Epithelial cell of proximal tubule (primary cell): ENCODE results near the gene CANT1. TPM values are rescaled to one million over a fixed set of nuclear protein-coding genes. Genes with fewer than 3 reads are reported as not detected.

Experiments used
- DNase-seq: peaks from one replicate; pipeline ENCODE4 v3.0.0-alpha.2; 2011; ENCODE audit warnings: low read depth
- H3K4me3 ChIP-seq: 2 replicates; pipeline ENCODE4 v1.5.1; 2011; ENCODE audit warnings: low read depth, mild to moderate bottlenecking, low read length
- total RNA-seq: library from RNA; depleted of rRNA; stranded (reverse); fragments of >200 nt; gene quantifications from 2 replicates; pipeline ENCODE4 v1.2.3, GENCODE V29; 2015
- TF ChIP-seq, protein P1 (sequence below): conservative IDR thresholded peaks from 2 replicates; pipeline ENCODE4 v1.5.1; 2012; ENCODE audit warnings: low read depth, mild to moderate bottlenecking, low read length

CANT1 gene
- total RNA-seq, 1 donor from 2014 or later = 60.3 TPM

DNA sequence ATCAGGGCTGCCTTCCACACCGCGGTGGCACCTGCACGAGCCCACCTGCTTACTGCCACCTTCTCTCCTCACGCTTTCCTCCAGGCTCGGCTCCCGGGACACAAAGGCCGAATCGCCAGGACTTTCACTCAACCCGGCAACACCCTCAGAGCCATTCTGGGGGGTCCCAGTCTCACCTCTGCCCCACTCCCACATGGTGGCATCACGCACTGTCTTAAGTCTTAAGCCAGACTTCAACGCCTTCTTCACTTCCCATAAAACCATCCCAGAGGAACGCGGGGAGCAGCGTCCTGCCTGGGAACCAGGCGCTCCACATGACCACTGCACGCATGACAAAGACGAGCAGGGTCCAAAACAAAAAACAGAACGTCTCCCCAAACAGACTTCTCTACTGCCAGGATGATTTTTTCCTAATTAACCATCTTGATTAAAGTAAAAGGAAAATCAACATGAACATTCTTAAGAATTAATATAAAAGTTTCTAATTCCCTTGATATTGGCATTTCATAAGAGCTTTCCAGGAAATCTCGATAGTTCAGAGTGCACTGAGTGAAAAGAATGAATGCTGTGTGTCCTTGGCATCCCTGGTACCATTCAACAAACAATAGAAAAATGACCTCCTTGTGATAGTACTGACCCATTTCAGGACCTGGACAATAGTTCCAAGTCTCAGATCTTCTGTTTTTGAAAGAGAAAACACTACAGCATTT, 2.6 kb downstream of the CANT1 start:
- no peak for DNase-seq
- TF ChIP-seq, protein P1, sequence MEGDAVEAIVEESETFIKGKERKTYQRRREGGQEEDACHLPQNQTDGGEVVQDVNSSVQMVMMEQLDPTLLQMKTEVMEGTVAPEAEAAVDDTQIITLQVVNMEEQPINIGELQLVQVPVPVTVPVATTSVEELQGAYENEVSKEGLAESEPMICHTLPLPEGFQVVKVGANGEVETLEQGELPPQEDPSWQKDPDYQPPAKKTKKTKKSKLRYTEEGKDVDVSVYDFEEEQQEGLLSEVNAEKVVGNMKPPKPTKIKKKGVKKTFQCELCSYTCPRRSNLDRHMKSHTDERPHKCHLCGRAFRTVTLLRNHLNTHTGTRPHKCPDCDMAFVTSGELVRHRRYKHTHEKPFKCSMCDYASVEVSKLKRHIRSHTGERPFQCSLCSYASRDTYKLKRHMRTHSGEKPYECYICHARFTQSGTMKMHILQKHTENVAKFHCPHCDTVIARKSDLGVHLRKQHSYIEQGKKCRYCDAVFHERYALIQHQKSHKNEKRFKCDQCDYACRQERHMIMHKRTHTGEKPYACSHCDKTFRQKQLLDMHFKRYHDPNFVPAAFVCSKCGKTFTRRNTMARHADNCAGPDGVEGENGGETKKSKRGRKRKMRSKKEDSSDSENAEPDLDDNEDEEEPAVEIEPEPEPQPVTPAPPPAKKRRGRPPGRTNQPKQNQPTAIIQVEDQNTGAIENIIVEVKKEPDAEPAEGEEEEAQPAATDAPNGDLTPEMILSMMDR = no peak
- H3K4me3 ChIP-seq = no peak overlapping the region

DNA sequence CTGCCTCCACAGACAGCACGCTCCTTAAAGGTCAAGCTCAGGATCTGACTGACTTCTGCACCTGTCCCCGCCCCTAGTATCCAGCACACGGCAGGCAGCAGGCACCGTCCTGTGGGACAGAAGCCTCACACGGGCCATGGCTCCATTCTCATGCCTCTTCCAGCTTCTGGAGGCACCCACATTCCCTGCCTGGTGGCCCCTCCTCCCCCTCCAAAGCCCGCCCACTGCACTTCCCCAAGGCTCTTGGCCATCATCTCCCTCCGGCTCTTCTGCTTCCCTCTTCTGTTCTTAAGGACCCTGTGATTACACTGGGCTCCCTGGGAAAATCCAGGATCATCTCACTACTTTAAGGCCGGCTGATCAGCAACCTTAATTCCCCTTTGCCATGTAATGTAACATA, 3.5 kb downstream of the CANT1 start:
- TF ChIP-seq, protein P1 = no peak
- no peak overlapping the region for H3K4me3 ChIP-seq
- DNase-seq = no peak

DNA sequence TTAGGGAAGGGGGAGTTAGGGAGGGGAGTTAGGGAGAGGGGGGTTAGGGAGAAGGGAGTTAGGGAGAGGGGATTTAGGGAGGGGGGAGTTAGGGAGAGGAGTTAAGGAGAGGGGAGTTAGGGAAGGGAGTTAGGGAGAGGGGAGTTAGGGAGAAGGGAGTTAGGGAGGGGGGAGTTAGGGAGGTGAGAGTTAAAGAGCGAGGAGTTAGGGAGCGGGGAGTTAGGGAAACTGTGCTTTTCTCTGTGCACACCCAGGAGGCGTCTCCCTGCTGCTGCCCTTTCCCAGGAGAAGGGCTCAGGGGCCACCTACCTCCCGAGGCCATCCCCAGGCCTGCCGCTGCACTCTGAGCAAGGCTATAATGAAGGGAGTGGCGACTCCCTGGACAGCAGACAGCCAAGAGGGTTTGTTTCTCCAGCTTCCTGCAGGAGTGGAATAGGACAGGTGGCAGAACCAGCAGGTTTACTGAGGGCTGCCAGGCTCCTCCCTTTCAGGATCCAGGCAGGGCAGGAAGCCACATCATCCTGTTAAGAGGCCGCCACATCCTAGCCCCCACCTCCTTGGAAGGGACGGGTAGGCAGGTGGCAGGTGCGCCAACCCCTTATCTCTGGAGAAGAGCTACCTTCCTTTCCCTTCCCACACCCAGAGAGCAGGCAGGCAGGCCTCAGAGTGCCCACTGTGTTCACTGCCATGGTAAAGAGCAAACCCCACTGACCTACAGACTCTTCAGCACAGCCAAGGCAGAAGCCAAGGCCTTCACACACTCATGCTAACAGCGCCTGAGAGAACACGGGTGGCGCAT, 4.3 kb downstream of the CANT1 start:
- no peak for DNase-seq

DNA sequence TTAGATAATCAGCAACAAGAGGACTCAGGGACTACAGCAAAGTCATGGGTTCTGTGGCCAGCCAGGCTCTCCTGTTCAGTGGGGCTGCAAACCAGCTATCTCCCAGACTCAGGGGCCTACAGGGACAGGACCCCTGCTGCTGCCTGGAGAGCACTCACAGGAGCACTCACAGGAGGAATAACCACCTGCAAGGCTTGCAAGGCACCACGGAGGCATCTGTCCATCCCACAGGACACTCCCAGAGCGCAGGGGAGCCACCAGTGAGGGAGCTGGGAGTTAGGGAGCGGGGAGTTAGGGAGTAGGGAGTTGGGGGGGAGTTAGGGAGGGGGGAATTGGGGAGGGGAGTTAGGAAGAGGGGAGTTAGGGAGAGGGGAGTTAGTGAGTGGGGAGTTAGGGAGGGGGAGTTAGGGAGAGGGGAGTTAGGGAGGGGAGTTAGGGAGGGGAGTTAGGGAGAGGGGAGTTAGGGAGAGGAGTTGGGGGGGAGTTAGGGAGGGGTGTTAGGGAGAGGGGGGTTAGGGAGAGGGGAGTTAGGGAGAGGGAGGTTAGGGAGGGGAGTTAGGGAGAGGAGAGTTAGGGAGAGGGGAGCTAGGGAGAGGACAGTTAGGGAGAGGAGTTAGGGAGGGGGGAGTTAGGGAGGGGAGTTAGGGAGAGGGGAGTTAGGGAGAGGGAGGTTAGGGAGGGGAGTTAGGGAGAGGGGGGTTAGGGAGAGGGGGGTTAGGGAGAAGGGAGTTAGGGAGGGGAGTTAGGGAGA, 5.7 kb downstream of the CANT1 start:
- no peak overlapping the region for H3K4me3 ChIP-seq
- no peak for DNase-seq
- TF ChIP-seq, protein P1 = no peak

More for the DNA sequence above, 4.3 kb downstream of the CANT1 start:
- H3K4me3 ChIP-seq = no peak overlapping the region
- TF ChIP-seq, protein P1 = no peak

DNA sequence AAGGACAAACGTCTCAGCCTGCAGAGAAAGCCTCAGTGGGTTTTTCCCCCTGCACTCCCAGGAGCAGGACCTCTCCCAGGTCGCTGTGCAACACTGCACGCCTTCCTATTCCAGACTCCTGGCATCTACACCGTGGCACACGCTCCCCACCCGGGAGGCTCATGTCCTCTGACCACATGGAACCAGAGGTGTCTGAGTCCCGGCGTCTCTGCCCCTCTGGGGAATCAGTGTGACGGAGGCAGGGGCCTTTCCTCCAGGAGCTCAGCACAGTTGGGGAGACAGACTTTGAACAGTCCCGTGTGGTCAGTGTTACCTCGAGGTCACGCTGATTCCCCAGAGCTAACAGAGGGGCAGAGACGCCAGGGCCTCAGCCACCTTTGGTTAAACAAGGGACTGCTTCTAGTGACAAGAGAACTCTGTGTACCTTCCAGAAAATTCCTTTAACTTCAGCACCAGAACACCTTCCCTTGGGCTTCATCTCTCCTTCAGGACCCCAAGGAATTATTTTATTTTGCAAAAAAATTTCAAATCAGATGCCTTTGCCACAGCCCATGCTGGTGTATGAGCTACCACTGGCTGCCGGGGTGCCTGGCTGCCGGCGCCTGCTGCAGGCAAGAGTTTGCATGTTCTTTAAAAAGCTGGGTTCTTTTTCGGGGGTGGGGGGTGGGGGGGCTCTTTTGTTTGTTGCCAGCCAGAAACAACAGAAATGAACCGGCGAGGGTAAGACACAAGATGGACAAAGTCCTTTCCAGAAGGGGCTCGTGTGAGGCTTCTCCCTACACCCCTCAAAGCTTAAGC, 6.6 kb downstream of the CANT1 start:
- TF ChIP-seq, protein P1 = no peak
- DNase-seq = no peak
- no peak overlapping the region for H3K4me3 ChIP-seq

DNA sequence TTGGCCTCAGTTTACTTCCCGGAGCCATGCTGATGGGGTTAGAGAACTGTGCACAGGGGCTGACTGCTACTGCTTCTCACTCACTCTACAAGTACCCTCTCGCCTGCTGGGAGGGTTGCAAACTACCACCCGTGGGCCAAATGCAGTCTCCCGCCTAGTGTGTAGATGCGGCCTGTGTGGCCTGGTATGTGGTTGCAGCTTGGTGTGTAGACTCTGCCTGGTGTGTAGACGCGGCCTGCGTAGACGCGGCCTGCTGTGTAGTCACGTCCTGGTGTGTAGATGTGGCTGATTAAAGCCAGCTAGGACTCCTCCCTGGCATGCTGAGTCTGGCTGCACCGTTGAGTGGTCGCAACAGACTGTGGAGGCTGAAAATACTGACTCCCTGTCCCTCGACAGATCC, 7.3 kb downstream of the CANT1 start:
- TF ChIP-seq, protein P1 = no peak
- no peak overlapping the region for H3K4me3 ChIP-seq
- no peak for DNase-seq
